HepG2 (cell line): Measurements from ENCODE around the gene AGGF1. TPM values are rescaled to one million over a fixed set of nuclear protein-coding genes. Genes with fewer than 3 reads are reported as not detected.

ENCODE experiments used
- ATAC-seq: fragments of 200-7000 bp; cut with Tn5 transposase; 3 replicates; pipeline ENCODE4 v1.9.1; 2020; ENCODE audit warnings: mild to moderate bottlenecking, moderate library complexity
- BruUV-seq: library from RNA; stranded (reverse); fragments of 400-500 nt; replicated peaks from 2 replicates; lab custom pipeline; 2021; lab: Mats Ljungman, UMichigan
- CTCF ChIA-PET: fragments of 300-600 bp; formaldehyde crosslinking; extraction: SDS; loops from one replicate; lab custom pipeline; 2021; ENCODE audit warnings: low total read pairs, inconsistent platforms, low intra/inter-chr PET ratio; lab: Yijun Ruan, JAX
- POLR2A ChIA-PET: fragments of 350-600 bp; sonication (Branson Sonifier 250); formaldehyde crosslinking; loops from one replicate; lab custom pipeline; 2020; ENCODE audit warnings: antibody characterized with exemption, inconsistent platforms; lab: Yijun Ruan, JAX
- DNase-seq: peaks from one replicate; pipeline ENCODE4 v3.0.0-alpha.2; 2015; ENCODE audit warnings: low spot score
- FAIRE-seq: peaks from 3 replicates; lab custom pipeline; 2011; peaks lifted over from hg19 to GRCh38; lab: Jason Lieb, UNC
- H2AFZ ChIP-seq: one replicate; pipeline ENCODE4 v1.6.1; 2011; ENCODE audit warnings: low read length, inconsistent platforms
- H3K27ac ChIP-seq: fragments of 300-600 bp; 3 replicates; pipeline ENCODE4 v1.8.0; 2011; ENCODE audit warnings: mixed run types, mild to moderate bottlenecking, mixed read lengths, low read length, inconsistent platforms; ENCODE audit not compliant: insufficient read depth; ENCODE audit errors: extremely low read length
- H3K27me3 ChIP-seq, 2 experiments: fragments of 200-600 bp in 1 of 2; 2 replicates in 1 of 2; 3 replicates in 1 of 2; pipeline versions ENCODE4 v1.6.0 to v1.8.0; 2011; ENCODE audit warnings: low read length in 2 of 2, mild to moderate bottlenecking in 2 of 2, moderate library complexity in 2 of 2, inconsistent platforms in 1 of 2; ENCODE audit not compliant: insufficient read depth in 2 of 2, control insufficient read depth in 1 of 2
- H3K36me3 ChIP-seq, 2 experiments: fragments of 200-600 bp in 1 of 2; replicated peaks in 1 of 2; 2 replicates in 1 of 2; 3 replicates in 1 of 2; pipeline versions ENCODE4 v1.5.1 to v1.8.0; 2011; ENCODE audit warnings: low read length in 2 of 2, inconsistent platforms in 1 of 2; ENCODE audit not compliant: insufficient read depth in 2 of 2, control insufficient read depth in 1 of 2
- H3K4me1 ChIP-seq: 2 replicates; pipeline ENCODE4 v1.5.1; 2012; ENCODE audit warnings: low read length, inconsistent platforms; ENCODE audit not compliant: insufficient read depth
- H3K4me2 ChIP-seq: 2 replicates; pipeline ENCODE4 v1.6.0; 2011; ENCODE audit warnings: low read depth, low read length, inconsistent platforms
- H3K4me3 ChIP-seq, 3 experiments: fragments of 200-600 bp in 1 of 3; sonication (generic), shearing (Covaris generic) in 1 of 3; replicated peaks in 1 of 3; 2 replicates each; pipeline ENCODE4 v1.5.1; 2011 to 2016; ENCODE audit warnings: low read length in 3 of 3, inconsistent platforms in 2 of 3, low read depth in 2 of 3, mild to moderate bottlenecking in 2 of 3, control low read depth in 1 of 3, mixed read lengths in 1 of 3; ENCODE audit not compliant: insufficient read depth in 1 of 3
- H3K79me2 ChIP-seq: one replicate; pipeline ENCODE4 v1.6.1; 2011; ENCODE audit warnings: low read length, inconsistent platforms; ENCODE audit not compliant: insufficient read depth
- H3K9ac ChIP-seq: 2 replicates; pipeline ENCODE4 v1.6.0; 2011; ENCODE audit warnings: mild to moderate bottlenecking, low read depth, low read length, inconsistent platforms; ENCODE audit not compliant: insufficient read depth
- H3K9me3 ChIP-seq: 2 replicates; pipeline ENCODE4 v1.5.1; 2012; ENCODE audit warnings: mild to moderate bottlenecking, low read length
- H4K20me1 ChIP-seq: 2 replicates; pipeline ENCODE4 v1.6.0; 2011; ENCODE audit warnings: inconsistent platforms, mild to moderate bottlenecking, low read length, moderate library complexity; ENCODE audit not compliant: insufficient read depth
- BRF2 ChIP-seq: sonication (generic); formaldehyde crosslinking; IDR thresholded peaks from 2 replicates; pipeline ENCODE4 v1.8.1; 2022; ENCODE audit warnings: mild to moderate bottlenecking, missing genetic modification reagents
- PTBP1 ChIP-seq: fragments of 200-400 bp; formaldehyde crosslinking; IDR thresholded peaks from 2 replicates; pipeline ENCODE4 v1.6.1; 2018; ENCODE audit warnings: low read length, low read depth; ENCODE audit not compliant: poor library complexity, severe bottlenecking
- TCF7 ChIP-seq: sonication (generic); IDR thresholded peaks from 2 replicates; pipeline ENCODE4 v1.6.1; 2016; ENCODE audit warnings: antibody characterized with exemption, low read depth
- ZFP36 ChIP-seq: fragments of 150-350 bp; IDR thresholded peaks from 2 replicates; pipeline ENCODE4 v1.6.1; 2018; ENCODE audit warnings: borderline replicate concordance, low read length, low read depth; ENCODE audit not compliant: partially characterized antibody
- ZFP36L2 ChIP-seq: sonication (generic); formaldehyde crosslinking; IDR thresholded peaks from 2 replicates; pipeline ENCODE4 v1.4.0; 2020; ENCODE audit warnings: missing genetic modification reagents
- ZNF20 ChIP-seq: sonication (generic); formaldehyde crosslinking; IDR thresholded peaks from 2 replicates; pipeline ENCODE4 v1.4.0; 2020; ENCODE audit warnings: mild to moderate bottlenecking, moderate library complexity, missing genetic modification reagents
- ZNF510 ChIP-seq: sonication (generic); formaldehyde crosslinking; IDR thresholded peaks from 2 replicates; pipeline ENCODE4 v1.4.0; 2020; ENCODE audit warnings: low read depth, mild to moderate bottlenecking, missing genetic modification reagents
- ZNF691 ChIP-seq: sonication (generic); formaldehyde crosslinking; IDR thresholded peaks from 2 replicates; pipeline ENCODE4 v1.4.0; 2020; ENCODE audit warnings: missing genetic modification reagents, low read depth, mild to moderate bottlenecking, borderline replicate concordance
- ZNF713 ChIP-seq: sonication (generic); formaldehyde crosslinking; IDR thresholded peaks from 2 replicates; pipeline ENCODE4 v1.4.0; 2020; ENCODE audit warnings: mild to moderate bottlenecking, missing genetic modification reagents
- ZNF761 ChIP-seq: sonication (generic); formaldehyde crosslinking; conservative IDR thresholded peaks from 2 replicates; pipeline ENCODE4 v1.4.0; 2020; ENCODE audit warnings: mild to moderate bottlenecking, missing genetic modification reagents
- ZNF772 ChIP-seq: sonication (generic); formaldehyde crosslinking; IDR thresholded peaks from 2 replicates; pipeline ENCODE4 v1.5.0; 2020; ENCODE audit warnings: mild to moderate bottlenecking, missing genetic modification reagents
- WGBS: methylation state at CpG from one replicate; pipeline ENCODE4 v1.1.6; 2017; ENCODE audit warnings: low lambda C conversion rate; 5-methylcytosine and 5-hydroxymethylcytosine counted together
- in situ Hi-C: cut with HindIII; loops from 2 replicates; pipeline ENCODE4 v1.10.0; 2017; ENCODE audit warnings: low pct_unique_long_range_greater_than_20kb; ENCODE audit not compliant: extremely low pct_ligation_motif_present
- intact Hi-C: fragments of 100-400 bp; cut with micrococcal nuclease; formaldehyde crosslinking; loops from one replicate; pipeline ENCODE4 v1.10.0; 2022; ENCODE audit not compliant: unreplicated experiment
- polyA plus RNA-seq, 8 experiments: library from polyadenylated mRNA; depleted of rRNA in 3 of 8; stranded (reverse) in 7 of 8; unstranded in 1 of 8; fragments of >200 nt; fragmentation: Illumina TruSeq in 4 of 8; extraction: Trizol in 4 of 8; gene quantifications; 2 replicates each; pipeline versions ENCODE4 v1.2.1 to v1.2.3, GENCODE V29; 2011 to 2016; ENCODE audit warnings: low read depth in 4 of 8, missing spikeins in 1 of 8, mixed read lengths in 1 of 8; ENCODE audit not compliant: insufficient read depth in 1 of 8
- total RNA-seq, 5 experiments: library from RNA; depleted of rRNA; stranded (reverse); fragments of >200 nt; fragmentation: Illumina TruSeq; extraction: Trizol; gene quantifications; 2 replicates each; pipeline ENCODE4 v1.2.3, GENCODE V29; 2016; ENCODE audit warnings: low read depth in 1 of 5
- TF ChIP-seq, protein P1 (sequence below): IDR thresholded peaks from 2 replicates; pipeline ENCODE4 v1.6.1; 2016; ENCODE audit warnings: low read depth, control low read depth
- TF ChIP-seq, protein P2 (sequence below): sonication (generic); formaldehyde crosslinking; IDR thresholded peaks from 2 replicates; pipeline ENCODE4 v1.5.0; 2020; ENCODE audit warnings: missing genetic modification reagents

Gene AGGF1
- total and polyA plus RNA-seq, 2 of the 13 experiments (the other 11 are each of a cell fraction or from before 2014, with no cell fraction given) = 12.9 to 15.5 TPM

DNA sequence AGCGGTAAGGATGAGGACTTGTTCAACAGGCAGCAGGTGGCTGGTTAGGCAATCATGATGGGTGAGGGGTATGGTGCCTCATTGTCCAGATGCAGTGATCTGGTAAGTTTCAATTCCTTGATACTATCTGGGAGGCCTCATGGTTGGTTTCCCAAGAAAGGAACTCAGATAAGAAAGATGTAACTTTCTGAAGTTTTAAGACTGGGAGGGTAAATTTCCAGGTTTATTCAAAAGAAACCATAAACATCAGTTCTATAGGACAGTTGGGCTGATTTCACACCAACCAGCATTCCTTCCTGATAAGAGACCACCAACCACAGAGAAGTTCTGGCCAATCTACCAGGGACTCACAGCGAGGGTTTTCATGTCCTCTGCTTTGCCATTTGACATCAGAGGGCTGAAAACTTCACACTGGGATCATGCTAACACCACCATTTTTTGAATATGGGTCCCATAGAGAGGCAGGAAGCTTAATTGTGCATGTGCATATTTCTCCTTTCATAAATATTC, 773 bp upstream of the AGGF1 start:
- ATAC-seq (no peak), DNase-seq (no peak), FAIRE-seq (no peak)
- intact Hi-C loops (no loop called here), in situ Hi-C loops (no loop called here)
- H3K9ac ChIP-seq = no peak overlapping the region
- H3K27ac ChIP-seq = no peak overlapping the region
- H3K4me2 ChIP-seq = peak overlapping the region; percentile 75
- peaks cover 16% of the 10 kb centered on the region for H3K79me2 ChIP-seq
- 100% methylated on average over 2 of the region's 2 CpGs for WGBS
- ChIA-PET CTCF (no interaction called here), POLR2A (interaction anchor here (0.8 to 2.0 kb wide), 5 partner anchors 52 to 492 kb away, joined by 3 to 19 read pairs (median 3); partner anchors contain the start of gene ZBED3)
- H3K36me3 ChIP-seq = no peaks in the 10 kb centered on the region; a peak in 1 of 5 replicates
- peaks cover 13% of the 10 kb centered on the region; the same call in 1 of the 2 replicates for H3K9me3 ChIP-seq
- no peaks in the 10 kb centered on the region; a peak in 2 of 5 replicates for H3K27me3 ChIP-seq
- no TSS peak for BruUV-seq
- H3K4me3 ChIP-seq = peak overlapping the region in 1 of 3 experiments; percentile 88; a peak in 1 of 6 replicates
- no peaks in the 10 kb centered on the region; the same call in 1 of the 2 replicates for H4K20me1 ChIP-seq
- peak overlapping the region; percentile 71 for H2AFZ ChIP-seq
- H3K4me1 ChIP-seq = peaks cover 31% of the 10 kb centered on the region
- no peak for TF ChIP-seq ZNF20 (CRISPR knock-in tag)
- TF ChIP-seq, protein P1, sequence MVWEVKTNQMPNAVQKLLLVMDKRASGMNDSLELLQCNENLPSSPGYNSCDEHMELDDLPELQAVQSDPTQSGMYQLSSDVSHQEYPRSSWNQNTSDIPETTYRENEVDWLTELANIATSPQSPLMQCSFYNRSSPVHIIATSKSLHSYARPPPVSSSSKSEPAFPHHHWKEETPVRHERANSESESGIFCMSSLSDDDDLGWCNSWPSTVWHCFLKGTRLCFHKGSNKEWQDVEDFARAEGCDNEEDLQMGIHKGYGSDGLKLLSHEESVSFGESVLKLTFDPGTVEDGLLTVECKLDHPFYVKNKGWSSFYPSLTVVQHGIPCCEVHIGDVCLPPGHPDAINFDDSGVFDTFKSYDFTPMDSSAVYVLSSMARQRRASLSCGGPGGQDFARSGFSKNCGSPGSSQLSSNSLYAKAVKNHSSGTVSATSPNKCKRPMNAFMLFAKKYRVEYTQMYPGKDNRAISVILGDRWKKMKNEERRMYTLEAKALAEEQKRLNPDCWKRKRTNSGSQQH (CRISPR knock-in tag) = 0 out of 2 replicates have a peak, but pooled peaks have one; percentile 3

GRCh38 chr5:77031891-77032290, 1.7 kb downstream of the AGGF1 start:
- no peak for DNase-seq
- in situ Hi-C loops (no loop called here), intact Hi-C loops (no loop called here)
- H3K27ac ChIP-seq = no peak overlapping the region
- H3K4me3 ChIP-seq = peak overlapping the region; percentile 10 to 97 (median 88); a peak in 2 of 6 replicates
- peaks cover 1 to 5% of the 10 kb centered on the region in 2 experiments; a peak in 2 of 5 replicates for H3K36me3 ChIP-seq
- H2AFZ ChIP-seq = no peak overlapping the region
- peaks cover 16% of the 10 kb centered on the region for H3K79me2 ChIP-seq
- no TSS peak for BruUV-seq
- ChIA-PET CTCF (no interaction called here), POLR2A (no interaction called here)
- 95% methylated on average over 3 of the region's 3 CpGs for WGBS
- H3K4me2 ChIP-seq = peak overlapping the region; percentile 75
- H3K9me3 ChIP-seq = peaks cover 13% of the 10 kb centered on the region; the same call in 1 of the 2 replicates
- no peak overlapping the region for H3K9ac ChIP-seq
- FAIRE-seq = no peak
- H3K4me1 ChIP-seq = peaks cover 31% of the 10 kb centered on the region
- ATAC-seq = no peak
- H3K27me3 ChIP-seq = no peaks in the 10 kb centered on the region; a peak in 1 of 5 replicates
- H4K20me1 ChIP-seq = no peaks in the 10 kb centered on the region; the same call in 1 of the 2 replicates
- TF ChIP-seq, protein P2, sequence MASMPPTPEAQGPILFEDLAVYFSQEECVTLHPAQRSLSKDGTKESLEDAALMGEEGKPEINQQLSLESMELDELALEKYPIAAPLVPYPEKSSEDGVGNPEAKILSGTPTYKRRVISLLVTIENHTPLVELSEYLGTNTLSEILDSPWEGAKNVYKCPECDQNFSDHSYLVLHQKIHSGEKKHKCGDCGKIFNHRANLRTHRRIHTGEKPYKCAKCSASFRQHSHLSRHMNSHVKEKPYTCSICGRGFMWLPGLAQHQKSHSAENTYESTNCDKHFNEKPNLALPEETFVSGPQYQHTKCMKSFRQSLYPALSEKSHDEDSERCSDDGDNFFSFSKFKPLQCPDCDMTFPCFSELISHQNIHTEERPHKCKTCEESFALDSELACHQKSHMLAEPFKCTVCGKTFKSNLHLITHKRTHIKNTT (CRISPR knock-in tag) = no peak
- no peak for TF ChIP-seq ZNF761 (CRISPR knock-in tag)
- TF ChIP-seq ZNF772 (CRISPR knock-in tag) = no peak
- TF ChIP-seq BRF2 (CRISPR knock-in tag) = no peak
- no peak for TF ChIP-seq ZNF510
- TF ChIP-seq ZNF691 = no peak
- TF ChIP-seq PTBP1 = no peak
- TF ChIP-seq ZNF713 (CRISPR knock-in tag) = no peak
- TF ChIP-seq ZFP36 = no peak
- no peak for TF ChIP-seq TCF7
- TF ChIP-seq ZFP36L2 = no peak
